Tibial artery (tissue), 4 donors: Measurements from ENCODE around the gene TBCB.
A peak's percentile ranks its signal among the peaks of the same experiment; 100 is the strongest.

Experiments
- DNase-seq, 2 donors: peaks; one replicate each; pipeline ENCODE4 v3.0.0-alpha.2; 2019
- H3K27ac ChIP-seq, 2 donors: fragments of 200-600 bp; sonication (generic) in 1 of 2; 1 replicate in 1 of 2; 2 replicates in 1 of 2; pipeline ENCODE4 v1.5.1; 2018 to 2019; ENCODE audit warnings: mild to moderate bottlenecking in 1 of 2
- H3K27me3 ChIP-seq, 2 donors: fragments of 200-600 bp; sonication (generic) in 1 of 2; one replicate each; pipeline versions ENCODE4 v1.5.1 to v1.6.0; 2016 to 2019
- H3K36me3 ChIP-seq, 3 donors: fragments of 200-600 bp; sonication (generic) in 2 of 3; one replicate each; pipeline ENCODE4 v1.5.1; 2016 to 2019; ENCODE audit warnings: mild to moderate bottlenecking in 2 of 3
- H3K4me1 ChIP-seq, 4 donors: fragments of 200-600 bp; sonication (generic) in 2 of 4; 1 replicate in 3 of 4; 2 replicates in 1 of 4; pipeline ENCODE4 v1.5.1; 2016 to 2019
- H3K4me3 ChIP-seq, 2 donors: fragments of 200-600 bp; sonication (generic) in 1 of 2; 1 replicate in 1 of 2; 2 replicates in 1 of 2; pipeline ENCODE4 v1.5.1; 2018 to 2019; ENCODE audit warnings: mild to moderate bottlenecking in 2 of 2
- H3K9me3 ChIP-seq, 3 donors: fragments of 200-600 bp; sonication (generic) in 1 of 3; one replicate each; pipeline ENCODE4 v1.5.1; 2016 to 2019
- CTCF ChIP-seq, 2 experiments: fragments of 200-600 bp in 1 of 2; fragments of 450-650 bp in 1 of 2; IDR thresholded peaks; one replicate each; pipeline ENCODE4 v1.5.1; 2017 to 2019; ENCODE audit warnings: antibody characterized with exemption in 2 of 2, mild to moderate bottlenecking in 1 of 2, moderate library complexity in 1 of 2
- intact Hi-C: fragments of 100-400 bp; cut with DNase I; formaldehyde crosslinking; loops from one replicate; pipeline ENCODE4 v1.15.0; 2023; ENCODE audit warnings: low total_unique reads

The TBCB gene

DNA sequence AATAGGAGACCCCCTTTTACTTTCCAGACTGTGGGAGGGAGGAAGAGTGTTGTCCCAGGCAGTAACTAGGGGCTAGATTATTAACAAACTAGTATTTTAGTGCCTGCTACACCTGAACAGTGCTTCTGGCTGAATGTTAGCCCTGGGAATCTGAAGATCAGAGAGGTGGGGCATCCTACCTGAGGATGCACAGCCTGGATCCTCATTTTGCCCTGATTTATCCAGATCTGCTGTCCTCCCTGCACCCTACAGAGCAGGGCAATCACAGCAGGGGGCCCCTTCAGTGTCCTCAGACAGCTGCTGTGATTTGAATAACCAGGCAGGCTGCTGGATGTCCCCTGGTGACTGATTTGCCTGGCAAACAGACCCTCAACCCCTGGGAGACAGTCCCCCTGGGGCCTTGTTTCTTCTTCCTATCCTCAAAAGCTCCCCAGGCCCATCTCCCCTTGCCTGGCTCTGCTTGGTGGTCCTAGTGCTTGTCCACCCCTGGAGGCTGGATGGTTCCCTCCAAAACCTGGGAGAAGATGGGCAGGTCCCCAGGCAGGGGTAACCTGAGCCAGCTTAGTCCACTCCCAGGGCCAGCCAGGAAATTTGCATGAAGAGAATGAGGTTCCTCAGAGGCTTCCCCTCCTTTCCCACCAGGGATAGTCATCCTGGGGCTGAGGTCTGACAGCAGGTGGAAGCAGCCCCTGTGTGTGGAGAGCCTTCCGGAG lies 4.6 kb upstream of the TBCB start, which contains the start of gene OVOL3:
TSS of gene OVOL3 (plus strand) at position 657 of the 713 bp plus-strand sequence. CDS start 60 bp downstream, outside the sequence.
- no peak for DNase-seq
- Histone ChIP-seq H3K4me1 (peaks cover 0 to 13% (median 10%) of the 10 kb centered on the region in 4 donors), H3K9me3 (no peaks in the 10 kb centered on the region), H3K36me3 (peaks cover 0 to 61% (median 32%) of the 10 kb centered on the region in 3 donors), H3K4me3 (no peak within 1 kb of the TSS), H3K27ac (no peak within 1 kb of the TSS), H3K27me3 (no peaks in the 10 kb centered on the region)
- TF ChIP-seq CTCF (IDR thresholded peaks at IDR 0.05), result no peak
- intact Hi-C loops, result no loop called here

GRCh38 chr19:36111200-36111539 lies 4.1 kb upstream of the TBCB start:
- H3K27me3 ChIP-seq, result no peaks in the 10 kb centered on the region
- TF ChIP-seq CTCF (IDR thresholded peaks at IDR 0.05), result no peak
- intact Hi-C loops, result no loop called here
- no peaks in the 10 kb centered on the region for H3K9me3 ChIP-seq
- DNase-seq, result no peak
- no peak overlapping the region for H3K27ac ChIP-seq
- H3K4me1 ChIP-seq, result peaks cover 0 to 18% (median 15%) of the 10 kb centered on the region in 4 donors
- H3K4me3 ChIP-seq, result no peak overlapping the region
- H3K36me3 ChIP-seq, result peaks cover 0 to 55% (median 32%) of the 10 kb centered on the region in 3 donors

DNA sequence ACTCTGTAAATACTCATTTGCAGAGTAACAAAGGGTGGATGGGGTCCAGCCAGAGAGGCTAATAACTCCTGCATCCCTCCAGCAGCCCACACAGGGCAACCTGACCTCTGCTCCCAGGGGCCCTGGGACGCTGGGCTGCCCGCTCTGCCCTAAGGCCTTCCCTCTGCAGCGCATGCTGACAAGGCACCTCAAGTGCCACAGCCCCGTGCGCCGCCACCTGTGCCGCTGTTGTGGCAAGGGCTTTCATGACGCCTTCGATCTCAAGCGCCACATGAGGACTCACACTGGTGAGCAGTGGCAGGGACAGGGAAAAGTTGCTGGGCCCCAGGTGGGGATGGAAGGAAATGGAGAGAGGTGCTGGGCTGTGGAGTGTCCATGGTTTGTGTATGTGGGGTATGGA lies 2.6 kb upstream of the TBCB start:
- no peak overlapping the region for H3K27ac ChIP-seq
- no peak for TF ChIP-seq CTCF (IDR thresholded peaks at IDR 0.05)
- H3K9me3 ChIP-seq, result no peaks in the 10 kb centered on the region
- peaks cover 0 to 26% (median 22%) of the 10 kb centered on the region in 4 donors for H3K4me1 ChIP-seq
- no peaks in the 10 kb centered on the region for H3K27me3 ChIP-seq
- intact Hi-C loops, result no loop called here
- H3K36me3 ChIP-seq, result peaks cover under 1 to 42% (median 32%) of the 10 kb centered on the region in 3 donors
- H3K4me3 ChIP-seq, result no peak overlapping the region
- DNase-seq, result no peak

DNA sequence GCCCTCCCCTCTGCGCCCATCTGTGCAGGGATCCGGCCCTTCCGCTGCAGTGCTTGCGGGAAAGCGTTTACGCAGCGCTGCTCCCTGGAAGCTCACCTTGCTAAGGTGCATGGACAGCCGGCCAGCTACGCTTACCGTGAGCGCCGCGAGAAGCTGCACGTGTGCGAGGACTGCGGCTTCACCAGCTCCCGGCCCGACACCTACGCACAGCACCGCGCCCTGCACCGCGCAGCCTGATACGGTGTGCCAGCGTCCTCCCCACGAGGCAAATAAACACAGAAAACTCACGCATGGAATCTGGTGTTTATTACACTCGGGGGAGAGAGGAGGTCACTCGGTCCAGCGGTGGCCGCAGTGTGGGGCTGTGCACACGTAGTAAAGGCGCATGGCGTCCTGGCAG lies 1.8 kb upstream of the TBCB start:
- no peak for DNase-seq
- Histone ChIP-seq H3K27ac (no peak overlapping the region), H3K36me3 (peaks cover 7 to 43% (median 26%) of the 10 kb centered on the region in 3 donors), H3K9me3 (no peaks in the 10 kb centered on the region), H3K4me1 (peaks cover 0 to 26% (median 22%) of the 10 kb centered on the region in 4 donors), H3K27me3 (no peaks in the 10 kb centered on the region), H3K4me3 (peak overlapping the region; percentile 60 to 83)
- no peak for TF ChIP-seq CTCF (IDR thresholded peaks at IDR 0.05)
- intact Hi-C loops, result no loop called here

GRCh38 chr19:36113894-36114720 lies 1.2 kb upstream of the TBCB start:
- TF ChIP-seq CTCF (IDR thresholded peaks at IDR 0.05), result no peak
- Histone ChIP-seq H3K4me3 (peak overlapping the region; percentile 60 to 83), H3K4me1 (peaks cover 0 to 26% (median 22%) of the 10 kb centered on the region in 4 donors), H3K9me3 (no peaks in the 10 kb centered on the region), H3K27me3 (no peaks in the 10 kb centered on the region), H3K36me3 (peaks cover 7 to 49% (median 29%) of the 10 kb centered on the region in 3 donors), H3K27ac (peak overlapping the region; percentile 82 to 86)
- intact Hi-C loops, result no loop called here
- DNase-seq, result peak; percentile 32 to 81
